ENCODE data around the gene HS6ST1. TPM values are rescaled to one million over a fixed set of nuclear protein-coding genes. Genes with fewer than 3 reads are reported as not detected.

The HS6ST1 gene
- total RNA-seq, 1 experiment from 2014 or later: 20.3 TPM

DNA sequence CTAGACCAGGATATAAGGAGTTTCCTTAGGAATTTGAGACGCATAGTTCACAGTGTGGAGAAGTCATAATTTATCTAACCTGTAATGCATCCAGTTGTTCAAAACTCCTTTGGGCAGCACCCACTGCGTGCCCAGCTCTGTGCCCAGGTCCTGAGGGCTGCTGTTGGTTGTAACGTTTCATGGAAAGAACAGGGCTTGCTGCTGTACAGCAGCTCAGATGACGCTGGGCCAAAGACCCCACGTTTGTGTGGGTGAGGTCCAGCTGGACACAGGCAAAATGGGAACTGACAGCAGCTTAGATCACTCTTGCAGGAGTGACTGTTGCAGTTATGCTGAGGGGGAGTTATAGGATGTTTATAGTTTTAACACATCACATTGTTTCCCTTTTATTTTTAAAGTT is 30.0 kb upstream of the HS6ST1 start:
- DNase-seq (ENCODE audit: low spot score): no peak

DNA sequence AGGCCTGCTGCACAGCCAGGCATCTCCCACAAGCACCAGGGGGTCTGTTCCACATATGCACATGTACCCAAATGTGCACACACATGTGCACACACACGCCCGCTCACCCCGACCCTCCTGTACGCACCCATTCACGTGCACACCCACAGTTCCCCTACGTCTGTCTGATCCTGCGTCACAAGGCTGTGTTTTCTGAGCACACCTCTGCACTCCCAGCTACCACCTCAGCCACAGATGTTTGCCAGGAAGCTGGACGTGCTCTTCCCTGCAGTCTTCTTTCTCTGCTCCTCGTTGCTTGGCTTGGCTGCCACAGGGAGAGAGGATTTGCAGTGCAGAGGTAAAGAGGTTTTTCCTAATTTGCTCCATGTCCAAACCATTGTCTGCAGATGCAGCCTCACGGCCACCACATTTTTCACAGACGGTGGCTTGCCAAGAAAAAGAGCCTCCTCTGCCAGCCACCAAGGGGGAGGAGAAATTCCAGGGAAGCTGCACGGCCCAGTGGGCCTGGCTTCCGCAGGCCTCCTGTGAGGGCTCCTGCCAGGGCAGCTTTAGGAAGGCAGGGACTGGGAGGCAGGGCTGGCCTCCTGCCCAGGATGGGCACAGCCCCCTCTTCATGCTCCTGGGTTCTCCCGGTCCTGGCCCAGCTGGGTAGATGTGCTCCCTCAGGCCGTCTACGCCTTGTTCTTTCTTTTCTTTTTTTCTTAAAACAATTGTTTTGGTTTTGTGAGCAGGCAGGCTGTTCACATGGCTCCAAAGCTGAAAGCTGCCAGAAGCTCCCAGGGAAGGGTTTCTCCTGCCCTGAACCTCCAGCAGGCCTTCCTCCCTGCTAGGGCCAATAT is 29.3 kb upstream of the HS6ST1 start:
- DNase-seq (ENCODE audit: low spot score): peak; percentile 63

DNA sequence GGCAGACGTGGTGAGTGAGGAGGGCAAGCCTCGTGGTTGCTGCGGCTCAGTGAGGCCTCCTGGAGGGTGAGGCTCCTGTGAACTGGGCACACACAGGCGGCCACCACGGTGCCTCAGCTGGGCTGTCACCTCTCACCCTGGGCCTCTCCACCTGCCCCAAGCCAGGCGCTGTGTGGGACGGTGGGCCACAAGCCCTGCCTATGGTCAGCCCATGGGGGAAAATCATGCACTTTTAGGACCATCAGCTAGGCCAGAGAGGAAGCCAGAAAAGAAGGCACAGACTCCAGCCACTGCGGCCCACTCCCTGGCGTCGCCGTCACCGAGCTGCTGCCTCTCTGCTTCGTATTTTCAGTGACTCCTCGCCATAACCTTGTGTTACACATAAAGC is 28.5 kb upstream of the HS6ST1 start:
- DNase-seq (ENCODE audit: low spot score): no peak

DNA sequence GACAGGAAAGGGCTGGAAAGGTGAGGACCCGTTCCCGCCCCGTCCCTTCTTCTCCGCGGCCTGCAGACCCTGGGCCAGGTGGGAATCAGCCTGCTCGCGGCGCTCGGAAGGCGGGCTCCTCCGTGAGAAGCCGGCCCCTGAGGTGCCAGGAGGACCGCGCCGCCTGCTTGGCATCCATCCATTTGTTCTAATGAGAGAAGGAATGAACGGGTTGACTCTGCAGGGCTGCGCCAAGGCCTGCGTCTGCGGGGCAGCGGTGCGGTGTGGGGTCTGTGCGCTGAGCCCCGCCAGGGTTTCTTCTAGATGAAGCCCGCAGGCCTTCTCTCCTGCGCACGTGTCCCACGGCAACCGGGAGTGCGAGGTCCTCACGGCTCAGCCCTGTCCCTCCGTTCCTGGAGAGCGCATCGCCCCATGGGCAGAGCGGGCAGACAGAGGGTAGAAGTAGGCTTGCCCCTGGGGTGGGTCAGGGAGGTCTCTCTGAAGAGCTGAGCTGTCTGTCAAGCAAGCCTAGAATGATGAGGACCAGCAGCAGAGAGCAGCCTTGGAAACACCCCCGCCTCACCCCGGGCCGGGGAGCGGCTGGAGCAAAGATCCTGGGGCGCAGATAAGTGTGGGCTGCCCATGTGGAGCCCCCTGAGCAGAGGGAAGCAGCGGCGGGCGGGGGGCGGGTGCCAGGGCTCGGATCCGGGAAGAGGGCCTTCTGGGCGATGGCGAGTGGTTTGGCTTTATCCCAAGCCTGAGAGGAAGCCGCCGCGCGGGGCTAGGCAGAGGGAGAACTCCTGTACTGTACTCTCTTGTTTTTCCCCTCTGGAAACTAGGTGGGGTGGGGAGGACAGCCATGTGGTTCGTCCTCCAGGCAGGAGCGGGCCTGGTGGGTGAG is 27.9 kb upstream of the HS6ST1 start:
- no peak for DNase-seq (ENCODE audit: low spot score)

DNA sequence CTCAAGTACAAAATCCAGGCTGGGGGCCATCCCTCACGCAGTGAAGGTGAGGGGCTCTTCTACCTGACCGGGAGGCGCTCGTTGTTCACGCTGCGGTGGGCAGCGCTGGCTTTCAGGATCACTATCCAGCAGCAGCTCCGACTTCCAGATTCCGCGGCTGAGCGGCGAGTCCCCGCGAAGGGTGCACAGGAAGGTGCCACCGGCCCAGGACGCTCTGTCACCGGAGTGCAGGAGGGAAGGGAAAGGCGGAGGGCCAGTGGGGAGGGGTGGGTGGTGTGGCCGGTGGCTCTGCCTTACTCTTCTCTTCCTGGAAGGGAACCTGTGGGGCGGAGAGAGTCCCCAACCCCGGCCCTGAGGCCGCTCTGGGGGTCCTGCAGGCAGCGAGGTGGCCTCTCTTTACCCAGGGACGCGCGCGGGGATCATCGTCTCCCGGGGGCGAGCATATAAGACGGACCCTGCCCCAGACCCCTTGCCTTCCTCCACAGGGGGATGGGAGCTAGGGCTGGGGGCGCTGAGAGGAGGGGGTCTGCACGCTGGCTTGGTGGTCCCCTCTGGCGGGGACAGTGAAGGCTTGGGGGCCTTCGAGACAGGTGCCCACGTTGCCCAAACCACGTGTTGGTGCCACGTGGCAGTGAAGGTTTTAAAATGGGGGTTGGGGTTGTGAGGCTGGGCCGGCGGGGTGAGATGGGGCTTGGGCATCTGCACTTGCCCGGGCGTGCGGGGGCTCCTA is 26.9 kb upstream of the HS6ST1 start:
- DNase-seq (ENCODE audit: low spot score): no peak

DNA sequence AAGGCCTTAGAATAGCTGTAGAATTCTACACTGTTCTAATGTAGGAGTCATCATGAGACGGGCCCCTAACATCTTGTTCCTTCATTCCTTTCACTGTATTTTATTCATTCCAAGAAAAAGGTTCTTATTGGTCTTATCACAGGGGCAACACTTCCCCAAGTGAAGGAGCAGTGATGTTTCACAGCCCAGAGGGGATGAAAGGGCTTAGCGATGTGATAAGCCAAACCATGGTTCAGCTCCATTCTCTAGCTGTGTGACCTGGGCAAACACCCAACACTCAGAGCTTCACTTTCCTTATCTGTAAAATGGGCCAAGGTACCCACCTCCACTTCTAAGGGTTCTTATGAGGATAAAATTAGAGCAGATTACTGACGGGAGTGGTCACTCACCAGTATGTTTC is 25.4 kb upstream of the HS6ST1 start:
- DNase-seq (ENCODE audit: low spot score): no peak

DNA sequence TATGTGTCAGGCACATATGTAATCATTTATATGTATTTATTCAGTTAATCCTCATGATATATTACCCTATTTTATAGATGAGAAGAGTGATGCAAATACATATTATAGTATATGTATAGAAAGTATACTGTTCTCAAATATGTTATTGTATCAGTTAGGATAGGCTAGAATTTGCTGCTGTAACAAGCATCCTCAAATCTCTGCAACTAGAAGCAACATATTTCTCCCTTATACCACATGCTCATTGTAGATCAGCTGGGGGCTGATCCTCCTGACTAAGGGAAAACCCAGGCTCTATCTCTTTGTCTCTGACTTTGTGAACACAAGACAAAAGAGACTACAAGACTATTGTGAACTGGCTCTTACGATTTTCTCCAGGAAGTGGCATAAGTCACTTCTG is 24.8 kb upstream of the HS6ST1 start:
- no peak for DNase-seq (ENCODE audit: low spot score)

DNA sequence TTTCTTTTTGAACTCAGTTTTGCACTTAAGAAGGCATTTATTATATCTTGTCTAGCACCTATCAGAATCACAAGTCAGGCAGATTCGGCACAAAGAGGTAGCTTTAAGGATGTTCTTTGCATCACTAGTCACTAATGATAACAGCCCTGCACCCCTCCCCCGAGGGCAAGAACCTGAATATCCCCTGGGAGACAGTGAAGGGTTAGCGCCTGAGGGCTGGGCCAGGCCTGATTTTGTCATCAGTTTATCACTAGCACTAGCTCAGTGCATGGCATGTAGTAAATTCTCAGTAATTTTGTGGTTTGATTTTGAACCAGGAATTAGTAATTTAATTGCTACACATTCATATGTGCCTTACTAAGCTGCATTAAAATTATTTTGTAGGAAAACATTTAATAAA is 23.9 kb upstream of the HS6ST1 start:
- no peak for DNase-seq (ENCODE audit: low spot score)

DNA sequence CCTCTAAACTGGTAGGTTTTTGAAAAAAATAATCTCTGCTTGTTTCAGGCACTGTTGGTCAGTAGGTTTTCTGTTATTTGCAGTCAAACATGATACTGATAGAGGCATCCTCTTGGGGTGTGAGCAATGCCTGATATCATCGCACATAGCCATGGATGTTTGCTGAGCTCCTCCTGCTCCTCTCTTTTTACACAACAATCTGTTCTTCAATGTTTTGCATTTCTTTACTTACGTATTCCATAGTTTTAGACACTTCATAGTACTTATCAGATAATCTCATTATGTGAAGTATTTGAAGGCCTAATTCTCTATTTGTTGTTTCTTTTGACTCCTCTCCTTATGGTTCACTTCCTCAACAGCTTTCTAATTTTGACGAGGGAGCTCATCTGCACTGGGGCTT is 23.0 kb upstream of the HS6ST1 start:
- no peak for DNase-seq (ENCODE audit: low spot score)

DNA sequence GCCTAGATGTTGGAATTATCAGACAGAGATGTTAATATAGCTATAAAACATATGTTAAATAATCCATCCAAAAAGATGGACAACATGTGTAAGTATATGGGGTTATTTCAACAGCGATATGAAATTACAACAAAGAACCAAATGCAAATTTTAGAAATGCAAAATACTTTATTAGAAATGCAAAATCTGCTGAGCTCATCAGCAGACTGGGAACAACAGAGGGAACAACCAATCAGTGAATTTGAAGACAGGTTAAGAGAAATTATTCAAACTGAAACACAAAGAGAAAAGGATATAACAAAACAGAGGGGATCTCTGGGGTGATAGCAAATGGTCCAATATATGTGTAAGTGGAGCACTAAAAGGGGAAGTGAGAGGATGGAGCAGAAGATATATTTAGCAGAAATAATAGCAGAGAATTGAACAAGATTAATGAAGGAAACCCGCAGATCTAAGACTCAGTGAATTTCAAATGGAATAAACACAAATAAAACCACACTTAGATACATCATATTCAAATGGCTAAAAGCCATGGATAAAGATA is 13.5 kb upstream of the HS6ST1 start:
- no peak for DNase-seq (ENCODE audit: low spot score)

DNA sequence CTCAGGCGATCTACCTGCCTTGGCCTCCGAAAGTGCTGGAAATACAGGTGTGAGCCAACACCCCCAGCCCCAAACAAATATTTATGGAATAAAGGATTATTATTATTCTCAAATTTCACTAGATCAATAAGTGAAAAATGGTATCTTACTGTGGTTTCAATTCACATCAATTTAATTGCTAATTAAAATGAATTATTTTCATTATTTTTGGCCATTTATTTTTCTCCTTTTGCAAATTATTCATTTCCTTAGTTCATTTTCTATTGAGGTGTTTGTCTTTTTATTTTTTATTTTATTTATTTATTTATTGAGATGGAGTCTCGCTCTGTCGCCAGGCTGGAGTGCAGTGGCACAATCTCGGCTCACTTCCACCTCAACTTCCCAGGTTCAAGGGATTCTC is 11.9 kb upstream of the HS6ST1 start:
- no peak for DNase-seq (ENCODE audit: low spot score)

DNA sequence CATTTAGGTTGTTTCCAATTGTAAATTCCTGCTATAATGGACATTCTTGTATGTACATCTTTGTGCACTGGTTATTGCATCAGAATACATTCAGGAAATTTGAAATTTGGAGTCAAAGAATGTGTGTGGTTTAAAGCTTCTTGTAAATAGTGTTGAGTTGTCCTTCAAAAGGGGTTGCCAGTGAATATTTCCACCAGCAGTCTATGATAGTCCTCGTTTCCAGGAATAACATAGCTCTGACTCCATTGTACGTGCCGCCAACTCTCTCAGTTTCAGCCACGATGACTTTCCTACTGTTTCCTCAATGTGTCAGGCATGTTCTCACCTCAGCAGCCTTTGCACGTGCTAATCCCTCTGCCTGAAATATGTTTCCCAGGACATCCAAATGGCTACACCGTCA is 10.9 kb upstream of the HS6ST1 start:
- DNase-seq (ENCODE audit: low spot score): peak; percentile 2

DNA sequence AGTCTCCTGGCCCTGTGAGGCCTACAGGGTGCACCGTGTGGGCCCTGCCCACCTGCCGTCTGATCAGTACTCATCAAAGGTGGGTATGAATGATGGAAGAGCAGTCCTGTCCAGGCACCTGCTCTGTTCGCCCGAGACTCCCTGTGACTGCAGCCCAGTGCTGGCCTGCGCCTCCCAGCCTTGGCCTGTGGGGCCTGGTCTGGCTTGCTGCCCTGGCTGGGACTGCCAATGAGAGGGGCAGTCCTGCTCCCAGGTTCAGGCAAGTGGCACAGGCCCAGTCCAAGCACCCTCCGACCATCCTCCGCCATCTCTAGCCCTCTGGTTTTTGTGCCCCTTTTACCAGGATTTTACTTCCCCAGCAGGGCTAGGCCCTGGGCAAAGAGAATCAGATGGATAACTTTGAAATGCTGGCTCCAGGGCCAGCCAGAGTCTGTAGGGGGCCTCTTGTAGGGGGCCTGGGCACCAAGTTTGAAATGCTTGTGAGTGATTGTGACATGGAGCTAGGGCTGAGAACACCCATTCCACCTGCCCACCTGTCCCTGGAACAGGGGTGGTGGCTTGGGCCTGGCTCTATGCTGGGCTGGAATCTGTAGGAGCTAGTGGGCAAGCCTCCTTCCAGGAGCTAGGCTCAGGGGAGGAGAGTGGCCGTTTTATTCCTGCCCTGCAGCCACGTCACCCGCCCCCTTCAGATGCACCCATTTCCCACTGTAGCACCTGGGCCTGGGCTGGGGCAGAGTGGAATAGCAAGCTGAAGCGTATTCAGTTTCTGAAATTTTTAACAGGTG is 8.7 kb upstream of the HS6ST1 start:
- peak; percentile 1 for DNase-seq (ENCODE audit: low spot score)

DNA sequence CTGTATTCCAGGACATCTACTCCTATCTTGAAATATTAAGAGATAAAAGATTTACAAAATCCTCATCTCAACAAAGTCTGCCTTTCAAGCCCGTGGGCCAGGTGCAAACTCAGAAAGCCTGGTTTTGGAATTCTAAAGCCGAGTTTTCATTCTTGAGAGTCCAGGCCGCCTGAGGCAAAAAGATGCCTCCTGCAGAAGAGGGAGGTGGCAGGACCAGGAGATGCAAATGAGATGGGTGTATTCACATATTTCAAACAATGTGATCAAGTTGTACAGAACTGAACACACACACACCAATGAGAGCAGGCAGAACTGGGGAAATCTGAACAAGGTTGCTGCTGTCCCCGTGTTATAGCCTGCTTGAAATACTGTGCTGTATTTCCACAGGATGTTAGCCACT is 7.7 kb upstream of the HS6ST1 start:
- DNase-seq (ENCODE audit: low spot score): no peak

DNA sequence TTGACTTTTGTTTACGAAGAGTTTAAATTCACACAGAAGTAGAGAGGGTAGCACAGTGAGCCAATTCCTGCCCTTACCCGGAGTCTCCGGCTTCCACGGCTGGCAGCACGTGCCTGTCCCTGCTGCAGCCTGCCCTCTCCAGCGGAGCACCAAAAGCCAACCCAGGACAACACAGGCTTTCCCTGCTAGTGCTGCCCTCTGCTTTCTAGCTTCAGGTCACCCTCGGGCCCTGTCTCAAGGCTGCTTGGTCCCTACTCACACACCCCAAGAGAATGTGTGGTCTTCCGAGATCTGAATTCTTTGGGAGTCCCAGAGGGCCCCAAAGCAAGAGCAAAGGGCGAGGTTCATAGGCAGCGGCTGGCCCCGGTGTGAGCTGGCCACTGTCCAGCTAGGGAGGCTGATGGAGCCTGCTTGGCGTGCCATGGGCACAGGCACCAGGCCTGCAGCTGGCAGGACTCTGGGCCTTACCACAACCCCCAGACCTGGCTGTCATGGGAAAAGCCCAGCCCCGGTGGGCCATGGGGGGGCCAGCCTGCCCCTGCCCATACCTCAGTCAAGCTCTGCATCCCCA is 7.0 kb upstream of the HS6ST1 start:
- DNase-seq (ENCODE audit: low spot score): peak; percentile 2

DNA sequence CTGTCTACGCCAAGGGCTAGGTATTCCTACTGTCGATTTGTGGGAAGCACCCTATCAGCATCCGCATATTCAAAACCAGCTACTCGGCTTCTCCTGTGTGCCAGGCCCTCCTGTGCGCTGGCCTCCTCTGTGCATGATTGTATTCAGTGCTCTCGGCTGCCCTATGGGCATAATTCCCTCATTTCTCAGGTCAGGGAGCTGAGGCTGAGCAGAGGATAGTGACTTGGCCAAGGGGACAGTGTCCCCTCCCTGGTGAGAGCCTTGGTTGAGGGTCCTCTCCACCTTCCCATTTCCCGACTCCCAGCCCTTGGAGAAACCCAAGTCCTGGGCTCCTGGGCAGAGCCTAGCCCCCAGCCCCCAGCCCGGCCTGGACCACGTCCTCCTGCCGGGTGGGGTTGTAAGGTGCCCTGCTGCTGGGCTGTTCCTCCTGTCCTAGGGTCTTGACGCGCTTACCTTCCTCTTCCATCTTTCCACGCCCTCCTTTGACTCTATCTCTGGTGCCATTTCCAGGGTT is 6.3 kb upstream of the HS6ST1 start:
- peak; percentile 2 for DNase-seq (ENCODE audit: low spot score)

DNA sequence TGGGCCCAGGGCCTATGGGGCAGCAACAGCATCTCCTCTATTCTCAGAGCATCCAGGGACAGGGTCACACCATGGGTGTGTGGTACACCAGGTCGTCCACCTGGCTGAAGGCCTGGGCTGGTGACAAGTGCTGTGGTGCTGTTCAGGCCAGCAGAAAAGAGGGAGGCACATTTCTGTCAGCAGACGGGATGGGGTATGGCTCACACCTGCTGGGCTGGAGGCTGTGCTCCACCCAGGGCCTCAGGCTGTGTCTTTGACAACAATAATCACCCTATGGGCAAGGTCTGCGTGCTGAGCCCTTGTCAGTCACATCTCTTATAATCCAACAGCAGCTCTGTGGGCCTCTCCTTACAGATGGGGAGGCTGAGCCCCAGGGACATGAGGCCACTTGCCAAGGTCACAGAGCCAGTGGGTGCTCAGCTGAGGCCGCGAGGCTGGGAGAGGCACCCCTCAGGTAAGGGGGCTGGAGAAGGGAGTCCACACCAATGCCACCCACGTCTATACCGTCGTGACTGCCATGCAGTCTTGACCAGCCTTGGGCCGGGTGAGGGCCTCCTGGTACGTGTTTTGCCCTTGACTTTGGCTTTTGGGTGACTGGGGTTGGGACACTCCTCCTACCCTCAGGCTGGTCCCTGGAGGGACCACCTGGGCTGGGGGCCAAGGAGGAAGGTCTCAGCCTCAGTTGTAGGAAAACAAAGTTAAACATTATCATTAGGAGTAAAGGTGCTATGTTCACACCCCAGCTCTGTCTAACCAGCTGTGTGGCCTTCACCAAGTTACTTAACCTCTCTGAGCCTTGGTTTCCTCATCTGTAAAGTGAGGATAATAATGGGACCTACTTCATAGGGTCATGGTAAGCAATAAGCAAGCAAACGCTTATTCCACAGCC is 5.6 kb upstream of the HS6ST1 start:
- DNase-seq (ENCODE audit: low spot score): peak; percentile 2

DNA sequence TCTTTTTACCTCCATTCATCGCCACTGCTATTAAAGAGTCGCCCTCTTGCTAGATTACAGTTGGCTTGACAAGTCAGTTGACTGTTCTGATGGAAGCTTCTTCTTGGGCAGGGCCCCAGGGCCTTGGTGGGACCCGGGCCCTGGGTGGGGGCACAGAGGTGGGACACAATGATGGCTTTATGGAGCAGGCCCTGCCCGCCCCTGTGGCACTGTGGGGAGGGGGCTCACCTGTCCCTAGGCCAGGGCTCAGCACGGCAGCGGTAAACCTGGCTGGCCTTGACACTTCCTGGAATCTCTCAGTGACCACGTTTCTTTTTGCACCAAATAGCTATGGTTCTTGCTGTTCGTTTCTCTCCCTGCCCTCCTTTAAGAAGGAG is 4.9 kb upstream of the HS6ST1 start:
- no peak for DNase-seq (ENCODE audit: low spot score)

DNA sequence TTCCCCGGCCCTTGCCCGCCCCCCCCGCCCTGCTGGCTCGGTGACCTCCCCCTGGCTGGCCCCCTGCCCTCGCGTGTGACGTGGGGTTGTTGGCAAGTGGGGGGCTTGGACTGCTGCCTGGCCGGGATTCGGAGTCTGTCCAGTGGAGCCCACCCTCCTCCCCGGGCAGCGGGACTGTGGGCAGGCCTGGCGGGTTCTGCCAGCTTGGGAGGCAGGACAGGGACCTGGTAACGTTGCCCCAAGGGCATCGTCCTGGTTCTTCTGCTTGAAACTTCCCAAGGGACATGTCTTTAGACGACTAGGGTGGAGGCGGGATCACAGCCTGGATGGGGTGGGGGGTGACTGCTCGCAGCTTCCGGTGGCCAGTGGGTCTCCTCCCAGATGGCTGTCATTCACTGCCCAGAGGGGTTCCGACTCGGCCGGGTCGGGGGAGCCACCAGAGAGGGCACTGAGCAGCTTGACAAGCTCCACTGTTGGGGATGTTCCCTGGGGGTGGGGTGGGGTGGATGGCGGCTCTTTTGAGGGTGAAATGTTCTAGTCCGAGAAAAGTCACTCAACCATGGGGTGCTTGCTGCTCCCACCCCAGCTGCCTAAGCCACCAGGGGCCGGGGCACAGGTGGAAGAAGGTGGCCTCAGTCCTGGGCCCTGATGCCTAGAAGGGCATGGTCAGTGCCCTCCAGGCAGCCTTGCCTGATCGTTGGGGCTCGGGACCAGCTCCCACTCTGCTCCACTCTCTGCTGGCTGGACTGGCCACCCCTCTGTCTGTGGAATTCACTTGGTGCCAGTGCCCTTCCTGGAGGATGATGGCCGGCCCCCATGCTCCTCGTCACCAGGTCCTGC is 4.3 kb upstream of the HS6ST1 start:
- peak; percentile 3 for DNase-seq (ENCODE audit: low spot score)

Measured in H4 (cell line).